Chondrocyte (in vitro differentiated cells): ENCODE data around the gene TAS1R3. TPM values are rescaled to one million over a fixed set of nuclear protein-coding genes. Genes with fewer than 3 reads are reported as not detected.
A peak's percentile ranks its signal among the peaks of the same experiment; 100 is the strongest.

Experiments used
- DNase-seq: peaks from one replicate; pipeline ENCODE4 v3.0.0; 2021; ENCODE audit warnings: mixed read lengths, low spot score
- H3K27ac Mint-ChIP-seq: one replicate; pipeline ENCODE4 v1.8.0; 2021; ENCODE audit warnings: mild to moderate bottlenecking, moderate library complexity, mixed read lengths; ENCODE audit not compliant: unreplicated experiment
- H3K27me3 Mint-ChIP-seq: 2 replicates; pipeline ENCODE4 v1.8.0; 2021; ENCODE audit warnings: low read depth, mixed read lengths
- H3K36me3 Mint-ChIP-seq: 2 replicates; pipeline ENCODE4 v1.8.0; 2021; ENCODE audit warnings: low read depth, mixed read lengths
- H3K4me1 Mint-ChIP-seq: 2 replicates; pipeline ENCODE4 v1.8.0; 2021; ENCODE audit warnings: low read depth, mild to moderate bottlenecking, mixed read lengths
- H3K4me3 Mint-ChIP-seq: one replicate; pipeline ENCODE4 v1.8.0; 2021; ENCODE audit warnings: mild to moderate bottlenecking, moderate library complexity, mixed read lengths; ENCODE audit not compliant: unreplicated experiment
- H3K9me3 Mint-ChIP-seq: 2 replicates; pipeline ENCODE4 v1.8.0; 2021; ENCODE audit warnings: low read depth, mixed read lengths
- total RNA-seq: library from RNA; stranded (reverse); gene quantifications from 3 replicates; pipeline ENCODE4 v1.2.1, GENCODE V29; 2021
- TF ChIP-seq, protein P1 (sequence below): fragments of 200-600 bp; sonication (generic); IDR thresholded peaks from 2 replicates; pipeline ENCODE4 v1.5.0; 2021; ENCODE audit warnings: antibody characterized with exemption, mild to moderate bottlenecking, moderate library complexity

The TAS1R3 gene
- total RNA-seq, 1 donor from 2014 or later = 0.37 TPM

DNA sequence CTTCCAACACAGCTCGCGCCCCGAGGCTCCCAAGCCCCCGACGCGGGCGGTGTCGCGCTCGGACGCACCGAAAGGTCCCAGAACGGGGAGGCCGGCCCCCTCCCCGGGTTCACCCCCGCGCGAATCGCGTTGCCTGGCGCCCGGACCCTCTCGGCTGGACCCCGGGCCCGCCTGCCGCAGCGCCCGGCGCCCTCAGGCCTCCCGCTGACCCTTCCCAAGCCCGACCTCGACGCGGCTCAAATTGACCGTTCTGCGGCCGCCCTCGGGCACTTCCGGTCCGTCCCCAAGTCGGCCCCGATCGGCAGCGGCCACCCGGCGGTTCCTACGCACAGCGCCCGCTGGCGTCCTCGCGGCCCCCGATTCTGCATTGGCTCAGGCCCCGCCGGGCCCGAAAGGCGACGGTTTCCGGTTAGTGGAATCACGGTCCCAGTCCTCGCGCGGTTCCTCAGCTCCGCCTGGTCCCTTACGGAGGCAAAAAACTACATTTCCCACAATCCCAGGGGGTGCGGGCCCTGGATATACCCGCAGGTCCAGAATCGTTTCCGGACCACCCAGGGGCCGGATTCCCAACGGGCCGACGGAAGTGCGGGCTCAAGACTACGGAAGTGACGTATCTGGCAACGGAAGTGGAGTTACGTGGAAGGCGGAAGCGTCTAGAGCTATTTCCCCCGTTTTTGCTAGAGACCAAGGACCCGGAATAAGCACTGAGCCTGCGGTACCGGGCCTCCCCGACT is 44.0 kb downstream of the TAS1R3 start, which contains the start of gene AURKAIP1:
TSS of gene AURKAIP1 (minus strand) at position 279 of the 734 bp plus-strand sequence. CDS start 451 bp downstream, outside the sequence.
- Mint-ChIP-seq H3K36me3 (peaks cover 2% of the 10 kb centered on the region), H3K4me1 (peaks cover 26% of the 10 kb centered on the region), H3K27ac (peak within 1 kb of the TSS; percentile 96), H3K9me3 (no peaks in the 10 kb centered on the region), H3K27me3 (no peaks in the 10 kb centered on the region), H3K4me3 (peak within 1 kb of the TSS; percentile 83)
- TF ChIP-seq, protein P1, sequence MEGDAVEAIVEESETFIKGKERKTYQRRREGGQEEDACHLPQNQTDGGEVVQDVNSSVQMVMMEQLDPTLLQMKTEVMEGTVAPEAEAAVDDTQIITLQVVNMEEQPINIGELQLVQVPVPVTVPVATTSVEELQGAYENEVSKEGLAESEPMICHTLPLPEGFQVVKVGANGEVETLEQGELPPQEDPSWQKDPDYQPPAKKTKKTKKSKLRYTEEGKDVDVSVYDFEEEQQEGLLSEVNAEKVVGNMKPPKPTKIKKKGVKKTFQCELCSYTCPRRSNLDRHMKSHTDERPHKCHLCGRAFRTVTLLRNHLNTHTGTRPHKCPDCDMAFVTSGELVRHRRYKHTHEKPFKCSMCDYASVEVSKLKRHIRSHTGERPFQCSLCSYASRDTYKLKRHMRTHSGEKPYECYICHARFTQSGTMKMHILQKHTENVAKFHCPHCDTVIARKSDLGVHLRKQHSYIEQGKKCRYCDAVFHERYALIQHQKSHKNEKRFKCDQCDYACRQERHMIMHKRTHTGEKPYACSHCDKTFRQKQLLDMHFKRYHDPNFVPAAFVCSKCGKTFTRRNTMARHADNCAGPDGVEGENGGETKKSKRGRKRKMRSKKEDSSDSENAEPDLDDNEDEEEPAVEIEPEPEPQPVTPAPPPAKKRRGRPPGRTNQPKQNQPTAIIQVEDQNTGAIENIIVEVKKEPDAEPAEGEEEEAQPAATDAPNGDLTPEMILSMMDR = peak; percentile 63
- peak; percentile 99 for DNase-seq

DNA sequence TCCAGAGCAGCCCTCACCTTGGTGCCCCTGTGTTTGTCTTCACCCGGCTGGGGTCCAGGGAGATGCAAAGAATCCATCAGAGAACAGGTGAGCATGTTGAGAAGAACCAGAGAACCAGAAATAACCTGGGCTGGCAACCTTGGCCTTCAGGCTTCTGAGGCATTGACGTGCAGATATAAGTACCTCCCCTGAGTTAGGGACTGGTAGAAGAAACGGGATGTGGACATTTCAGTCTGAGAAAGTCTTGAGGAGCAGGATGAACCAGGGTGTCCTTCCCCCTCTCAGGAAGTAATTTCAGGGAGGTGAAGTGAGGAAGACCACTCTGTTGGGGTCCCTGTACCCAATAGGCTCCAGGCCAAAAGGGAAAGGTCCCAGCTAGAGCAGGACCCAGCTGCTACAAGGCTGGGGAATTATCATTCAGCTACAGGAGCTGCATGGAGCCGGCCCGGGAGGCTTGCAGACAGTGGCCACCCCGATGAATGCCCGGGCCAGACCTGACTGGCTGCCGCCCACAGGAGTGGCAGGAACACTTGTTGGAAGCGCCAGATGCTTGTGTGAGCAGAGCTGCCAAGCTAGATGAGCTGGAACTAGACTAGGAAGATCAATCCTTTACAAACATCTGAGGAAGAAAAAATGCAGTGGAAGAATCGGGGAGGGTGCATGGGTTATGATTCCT is 45.6 kb downstream of the TAS1R3 start:
- Mint-ChIP-seq H3K4me1 (peaks cover 26% of the 10 kb centered on the region), H3K9me3 (no peaks in the 10 kb centered on the region), H3K36me3 (peaks cover 2% of the 10 kb centered on the region), H3K27me3 (no peaks in the 10 kb centered on the region), H3K27ac (peak overlapping the region; percentile 96), H3K4me3 (peak overlapping the region; percentile 9)
- TF ChIP-seq, protein P1 = no peak
- no peak for DNase-seq

DNA sequence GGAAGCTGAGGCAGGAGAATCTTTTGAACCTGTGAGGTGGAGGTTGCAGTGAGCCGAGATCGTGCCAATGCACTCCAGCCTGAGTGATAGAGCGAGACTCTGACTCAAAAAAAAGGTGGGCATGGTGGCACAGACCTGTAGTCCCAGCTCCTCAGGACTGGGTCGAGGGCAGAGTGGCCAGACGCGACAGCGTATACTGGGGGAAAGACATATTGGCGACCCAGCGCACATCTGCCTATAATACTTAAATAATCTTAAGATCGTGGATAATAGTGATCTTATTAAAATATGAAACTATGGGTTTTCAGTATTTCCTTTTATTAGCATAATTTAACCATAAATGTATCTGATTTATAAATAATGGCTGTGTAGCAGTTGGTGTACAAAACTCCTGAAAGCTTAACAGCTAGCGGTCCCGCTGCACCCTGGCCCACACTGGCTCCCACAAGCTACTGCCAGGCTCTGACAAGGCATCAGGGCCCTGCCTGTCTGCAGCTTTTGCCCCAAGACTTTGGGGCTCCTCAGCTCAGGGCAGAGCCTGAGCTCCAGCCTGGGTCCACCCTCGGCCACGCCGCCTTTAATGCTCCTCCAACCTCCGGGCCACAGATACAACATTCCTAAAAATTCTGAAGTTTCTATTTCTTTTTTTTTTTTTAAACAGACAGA is 46.6 kb downstream of the TAS1R3 start:
- Mint-ChIP-seq H3K4me1 (peaks cover 23% of the 10 kb centered on the region), H3K4me3 (no peak overlapping the region), H3K36me3 (peaks cover 2% of the 10 kb centered on the region), H3K27ac (peak overlapping the region; percentile 45), H3K9me3 (no peaks in the 10 kb centered on the region), H3K27me3 (no peaks in the 10 kb centered on the region)
- DNase-seq = no peak
- TF ChIP-seq, protein P1 = no peak

DNA sequence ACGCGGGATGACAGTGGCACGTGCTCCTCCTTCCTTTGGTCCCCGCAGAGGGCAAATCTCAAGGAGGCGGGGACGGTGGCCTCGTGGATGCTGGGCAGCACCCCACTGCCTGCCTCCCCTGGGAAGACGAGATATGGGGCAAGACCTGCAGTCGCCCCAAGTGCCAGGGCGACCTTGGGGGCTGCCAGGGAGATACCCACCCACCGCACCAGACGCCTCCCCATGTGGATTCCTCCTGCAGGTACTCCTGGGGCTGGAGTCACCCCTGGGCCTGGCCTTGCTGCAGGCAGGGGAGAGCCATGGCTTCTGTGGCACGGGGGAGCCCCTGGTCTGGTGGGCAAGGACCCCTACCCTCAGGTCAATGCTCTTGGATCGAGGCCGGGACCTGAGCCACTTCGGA is 49.8 kb downstream of the TAS1R3 start:
- Mint-ChIP-seq H3K4me3 (no peak overlapping the region), H3K27me3 (no peaks in the 10 kb centered on the region), H3K36me3 (peaks cover under 1% of the 10 kb centered on the region), H3K27ac (no peak overlapping the region), H3K9me3 (no peaks in the 10 kb centered on the region), H3K4me1 (peaks cover 6% of the 10 kb centered on the region)
- DNase-seq = no peak
- TF ChIP-seq, protein P1 = no peak

DNA sequence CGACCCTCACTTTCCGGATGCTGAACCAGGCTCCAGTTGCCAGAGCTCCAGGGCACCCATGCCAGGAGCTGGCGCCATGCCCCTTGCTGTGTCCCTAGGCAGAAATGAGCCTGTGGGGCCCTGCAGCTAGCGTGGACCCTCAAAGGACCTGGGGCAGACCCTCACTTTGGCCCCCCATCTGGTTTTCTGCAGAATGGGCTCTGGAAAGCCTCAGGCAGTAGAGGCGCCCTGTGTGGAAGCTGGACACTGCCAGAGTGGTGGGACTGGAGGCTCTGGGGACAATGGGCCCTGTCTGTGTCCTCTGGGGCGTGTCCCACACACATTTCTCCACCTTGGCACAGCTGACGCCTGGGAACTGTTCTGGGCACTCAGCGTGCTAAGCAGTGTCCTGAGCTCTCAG is 50.2 kb downstream of the TAS1R3 start:
- no peak for DNase-seq
- Mint-ChIP-seq H3K27me3 (no peaks in the 10 kb centered on the region), H3K27ac (no peak overlapping the region), H3K4me3 (no peak overlapping the region), H3K4me1 (peaks cover 3% of the 10 kb centered on the region), H3K9me3 (no peaks in the 10 kb centered on the region), H3K36me3 (peaks cover 5% of the 10 kb centered on the region)
- TF ChIP-seq, protein P1 = no peak
